Breast epithelium (tissue), 3 donors: ENCODE data around the gene DMAP1.

Experiments used
- CTCF ChIP-seq, 3 donors: fragments of 450-650 bp; IDR thresholded peaks; one replicate each; pipeline ENCODE4 v1.5.1; 2016 to 2017; ENCODE audit warnings: antibody characterized with exemption in 3 of 3, mild to moderate bottlenecking in 3 of 3, moderate library complexity in 3 of 3
- POLR2A ChIP-seq: fragments of 450-650 bp; IDR thresholded peaks from one replicate; pipeline ENCODE4 v1.6.1; 2016; ENCODE audit warnings: antibody characterized with exemption, mild to moderate bottlenecking, moderate library complexity

GRCh38 chr1:44219301-44219626, 6.0 kb downstream of the DMAP1 start:
- TF ChIP-seq CTCF (IDR thresholded peaks at IDR 0.05) = no peak
- no peak for TF ChIP-seq POLR2A
